Activated CD8-positive, alpha-beta memory T cell treated with anti-CD3 and anti-CD28 coated beads for 36 hours (primary cell): Measurements from ENCODE around the gene CA4. TPM values are rescaled to one million over a fixed set of nuclear protein-coding genes. Genes with fewer than 3 reads are reported as not detected.
"Not testable (repeated sequence)": the region's sequence is repeated elsewhere in the genome, so short reads cannot be mapped to it uniquely, and the experiment has no call there.

ENCODE experiments used
- CTCF ChIA-PET: fragments of 350-600 bp; sonication (Branson Sonifier 250); formaldehyde crosslinking; loops from one replicate; lab custom pipeline; 2021; ENCODE audit warnings: antibody characterized with exemption; lab: Charles Lee
- POLR2A ChIA-PET: fragments of 350-600 bp; sonication (Branson Sonifier 250); formaldehyde crosslinking; loops from one replicate; lab custom pipeline; 2021; ENCODE audit warnings: antibody characterized with exemption; lab: Charles Lee
- total RNA-seq, 2 experiments: library from RNA; stranded (reverse); gene quantifications; one replicate each; pipeline ENCODE4 v1.2.3, GENCODE V29; 2021

Gene CA4
- total RNA-seq, 2 experiments from 2014 or later: not detected

GRCh38 chr17:60198630-60199029, 48.9 kb downstream of the CA4 start:
- CTCF ChIA-PET, POLR2A ChIA-PET: not testable (repeated sequence)

GRCh38 chr17:60205782-60206181, 56.0 kb downstream of the CA4 start:
- POLR2A ChIA-PET, CTCF ChIA-PET: not testable (repeated sequence)

DNA sequence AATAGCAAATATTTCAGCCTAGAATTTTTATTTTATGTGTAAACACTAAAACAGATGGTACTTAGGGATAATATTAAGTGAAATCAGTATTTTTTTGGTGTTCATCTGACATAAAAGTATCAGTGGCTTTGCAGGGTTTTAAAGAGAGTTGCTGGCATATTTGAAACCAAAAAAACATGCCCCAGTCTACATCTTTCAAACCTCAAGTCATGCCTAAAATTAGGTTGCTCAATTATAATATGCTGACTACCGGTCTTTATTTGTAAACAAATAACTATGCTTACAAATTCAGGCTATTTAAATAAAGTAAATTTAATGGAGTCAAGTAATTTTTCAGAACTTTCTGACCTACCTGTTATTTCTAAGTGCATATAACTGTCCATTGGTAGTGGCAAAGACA, 58.5 kb downstream of the CA4 start:
- POLR2A ChIA-PET, CTCF ChIA-PET: not testable (repeated sequence)

Other genes with a start within 250 kb of the CA4 start
- 10 to 100 TPM; 20.5 to 22.3 TPM for gene RNFT1, start 185.2 kb upstream of the CA4 start, total RNA-seq
- 10 to 100 TPM; 25.5 to 26.6 TPM for gene HEATR6, start 71.1 kb upstream of the CA4 start, total RNA-seq
- gene USP32, start 242.2 kb downstream of the CA4 start, total RNA-seq: 10 to 100 TPM; 26.6 to 27.0 TPM